Tibial nerve (tissue), 4 donors: ENCODE results near the gene TBC1D28.
"Not testable (repeated sequence)": the region's sequence is repeated elsewhere in the genome, so short reads cannot be mapped to it uniquely, and the experiment has no call there.

Source experiments
- EP300 ChIP-seq, 2 donors: sonication (generic); formaldehyde crosslinking; IDR thresholded peaks; one replicate each; pipeline ENCODE4 v1.6.1; 2017; ENCODE audit warnings: antibody characterized with exemption in 2 of 2, mild to moderate bottlenecking in 1 of 2
- POLR2A ChIP-seq, 2 donors: fragments of 450-650 bp; IDR thresholded peaks; one replicate each; pipeline ENCODE4 v1.6.1; 2017; ENCODE audit warnings: antibody characterized with exemption in 2 of 2, mild to moderate bottlenecking in 2 of 2, moderate library complexity in 2 of 2
- TF ChIP-seq, protein P1 (sequence below), 5 experiments: fragments of 200-600 bp in 3 of 5; fragments of 450-650 bp in 2 of 5; sonication (generic) in 3 of 5; IDR thresholded peaks; one replicate each; pipeline ENCODE4 v1.5.1; 2016 to 2019; ENCODE audit warnings: antibody characterized with exemption in 5 of 5, mild to moderate bottlenecking in 3 of 5, moderate library complexity in 2 of 5

DNA sequence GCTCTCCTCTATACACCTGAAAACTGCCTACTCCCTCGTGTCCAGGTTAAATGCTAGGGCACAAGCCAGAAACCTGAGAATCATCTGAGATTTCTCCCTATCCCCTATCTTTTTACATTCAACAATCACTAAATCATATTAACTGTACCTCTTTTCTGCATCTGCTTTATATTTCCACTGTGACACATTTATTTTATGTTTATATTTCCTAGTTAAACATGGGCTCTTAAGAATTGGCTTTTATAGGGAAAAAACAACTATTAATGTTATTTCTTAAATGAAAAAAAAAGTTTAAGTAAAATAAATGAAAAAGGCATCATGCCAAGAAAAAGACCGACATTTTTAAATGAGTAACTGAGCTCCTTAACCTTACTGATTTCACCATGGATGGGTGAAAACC lies 26.6 kb downstream of the TBC1D28 start:
- TF ChIP-seq, protein P1, sequence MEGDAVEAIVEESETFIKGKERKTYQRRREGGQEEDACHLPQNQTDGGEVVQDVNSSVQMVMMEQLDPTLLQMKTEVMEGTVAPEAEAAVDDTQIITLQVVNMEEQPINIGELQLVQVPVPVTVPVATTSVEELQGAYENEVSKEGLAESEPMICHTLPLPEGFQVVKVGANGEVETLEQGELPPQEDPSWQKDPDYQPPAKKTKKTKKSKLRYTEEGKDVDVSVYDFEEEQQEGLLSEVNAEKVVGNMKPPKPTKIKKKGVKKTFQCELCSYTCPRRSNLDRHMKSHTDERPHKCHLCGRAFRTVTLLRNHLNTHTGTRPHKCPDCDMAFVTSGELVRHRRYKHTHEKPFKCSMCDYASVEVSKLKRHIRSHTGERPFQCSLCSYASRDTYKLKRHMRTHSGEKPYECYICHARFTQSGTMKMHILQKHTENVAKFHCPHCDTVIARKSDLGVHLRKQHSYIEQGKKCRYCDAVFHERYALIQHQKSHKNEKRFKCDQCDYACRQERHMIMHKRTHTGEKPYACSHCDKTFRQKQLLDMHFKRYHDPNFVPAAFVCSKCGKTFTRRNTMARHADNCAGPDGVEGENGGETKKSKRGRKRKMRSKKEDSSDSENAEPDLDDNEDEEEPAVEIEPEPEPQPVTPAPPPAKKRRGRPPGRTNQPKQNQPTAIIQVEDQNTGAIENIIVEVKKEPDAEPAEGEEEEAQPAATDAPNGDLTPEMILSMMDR (IDR thresholded peaks at IDR 0.05) = not testable (repeated sequence)
- TF ChIP-seq EP300, POLR2A (IDR thresholded peaks at IDR 0.05): not testable (repeated sequence)
